GM23338 (cell line): ENCODE results near the gene TMEM252. TPM values are rescaled to one million over a fixed set of nuclear protein-coding genes. Genes with fewer than 3 reads are reported as not detected.

Experiments used
- ATAC-seq: fragments of 200-7000 bp; cut with Tn5 transposase; 3 replicates; pipeline ENCODE4 v1.9.1; 2020
- DNase-seq: peaks from one replicate; pipeline ENCODE4 v3.0.0-alpha.2; 2015; ENCODE audit warnings: low spot score
- H2AFZ ChIP-seq: fragments of 200-600 bp; sonication (generic); 2 replicates; pipeline ENCODE4 v1.8.0; 2016; ENCODE audit warnings: antibody characterized with exemption, mild to moderate bottlenecking, moderate library complexity
- H3F3A ChIP-seq: fragments of 200-600 bp; sonication (generic); replicated peaks from 2 replicates; pipeline ENCODE4 v1.8.0; 2017; ENCODE audit warnings: antibody characterized with exemption, mixed run types, low read depth
- H3K27ac ChIP-seq: fragments of 200-600 bp; sonication (generic); 2 replicates; pipeline ENCODE4 v1.6.1; 2016; ENCODE audit warnings: low read depth
- H3K27me3 ChIP-seq: fragments of 200-600 bp; sonication (generic); 2 replicates; pipeline ENCODE4 v1.8.0; 2016; ENCODE audit warnings: mild to moderate bottlenecking, mixed run types, moderate library complexity; ENCODE audit not compliant: insufficient read depth
- H3K36me3 ChIP-seq: fragments of 200-600 bp; sonication (generic); 2 replicates; pipeline ENCODE4 v1.8.0; 2016; ENCODE audit warnings: mild to moderate bottlenecking; ENCODE audit not compliant: insufficient read depth
- H3K4me1 ChIP-seq: fragments of 200-600 bp; sonication (generic); 2 replicates; pipeline ENCODE4 v1.8.0; 2016; ENCODE audit warnings: mild to moderate bottlenecking, moderate library complexity; ENCODE audit not compliant: insufficient read depth
- H3K4me2 ChIP-seq: fragments of 200-600 bp; sonication (generic); 2 replicates; pipeline ENCODE4 v1.7.1; 2017; ENCODE audit warnings: mixed run types
- H3K4me3 ChIP-seq: fragments of 200-600 bp; sonication (generic); 2 replicates; pipeline ENCODE4 v1.6.1; 2016; ENCODE audit warnings: mixed run types
- H3K79me2 ChIP-seq: fragments of 200-600 bp; sonication (generic); replicated peaks from 2 replicates; pipeline ENCODE4 v1.8.0; 2017; ENCODE audit warnings: mild to moderate bottlenecking; ENCODE audit not compliant: insufficient read depth
- H3K9me2 ChIP-seq: fragments of 200-600 bp; sonication (generic); 2 replicates; pipeline ENCODE4 v1.8.0; 2017; ENCODE audit not compliant: insufficient read depth
- H4K20me1 ChIP-seq: fragments of 200-600 bp; sonication (generic); replicated peaks from 2 replicates; pipeline ENCODE4 v1.8.0; 2017; ENCODE audit warnings: mild to moderate bottlenecking; ENCODE audit not compliant: insufficient read depth
- H3K27ac Mint-ChIP-seq: 2 replicates; pipeline ENCODE4 v1.8.0; 2020; ENCODE audit warnings: inconsistent platforms, mild to moderate bottlenecking, moderate library complexity, mixed read lengths
- H3K27me3 Mint-ChIP-seq: 3 replicates; pipeline ENCODE4 v1.8.0; 2022; ENCODE audit warnings: low read depth, mild to moderate bottlenecking, moderate library complexity, mixed read lengths, inconsistent platforms; ENCODE audit not compliant: insufficient read depth, poor library complexity
- H3K36me3 Mint-ChIP-seq: 3 replicates; pipeline ENCODE4 v1.8.0; 2021; ENCODE audit warnings: low read depth, mild to moderate bottlenecking, inconsistent platforms, moderate library complexity, mixed read lengths
- H3K4me1 Mint-ChIP-seq: 3 replicates; pipeline ENCODE4 v1.8.0; 2020; ENCODE audit warnings: mild to moderate bottlenecking, inconsistent platforms, mixed read lengths
- H3K4me3 Mint-ChIP-seq: 3 replicates; pipeline ENCODE4 v1.8.0; 2021; ENCODE audit warnings: moderate library complexity, mild to moderate bottlenecking, inconsistent platforms, mixed read lengths
- H3K9me3 Mint-ChIP-seq: 3 replicates; pipeline ENCODE4 v1.8.0; 2020; ENCODE audit warnings: moderate library complexity, mild to moderate bottlenecking, inconsistent platforms, mixed read lengths
- CREB1 ChIP-seq: fragments of 250-450 bp; sonication (Bioruptor Pico); IDR thresholded peaks from 2 replicates; pipeline ENCODE4 v1.5.0; 2020; ENCODE audit warnings: low read depth, mild to moderate bottlenecking, moderate library complexity
- POLR2AphosphoS5 ChIP-seq: IDR thresholded peaks from 2 replicates; pipeline ENCODE4 v1.6.1; 2016; ENCODE audit warnings: antibody characterized with exemption, low read depth
- STAT1 ChIP-seq: IDR thresholded peaks from one replicate; pipeline ENCODE4 v1.6.1; 2016; ENCODE audit warnings: antibody characterized with exemption; ENCODE audit not compliant: unreplicated experiment
- ZNF114 ChIP-seq: fragments of 250-450 bp; sonication (Bioruptor Pico); IDR thresholded peaks from 2 replicates; pipeline ENCODE4 v1.5.0; 2020; ENCODE audit warnings: mild to moderate bottlenecking, moderate library complexity
- polyA plus RNA-seq: library from polyadenylated mRNA; unstranded; fragments of >200 nt; fragmentation: Nextera tagmentation; extraction: Ambion mirVana; gene quantifications from 2 replicates; pipeline ENCODE4 v1.2.1, GENCODE V29; 2016
- total RNA-seq: library from RNA; depleted of rRNA; stranded (reverse); fragments of >200 nt; shearing (Covaris generic); gene quantifications from 2 replicates; pipeline ENCODE4 v1.2.3, GENCODE V29; 2014
- TF ChIP-seq, protein P1 (sequence below): fragments of 250-450 bp; sonication (Bioruptor Pico); IDR thresholded peaks from 2 replicates; pipeline ENCODE4 v1.5.0; 2020; ENCODE audit warnings: mild to moderate bottlenecking, moderate library complexity
- TF ChIP-seq, protein P2 (sequence below), 2 experiments: fragments of 200-600 bp in 1 of 2; sonication (generic) in 1 of 2; conservative IDR thresholded peaks; 2 replicates each; pipeline versions ENCODE4 v1.5.1 to v1.6.1; 2016 to 2017; ENCODE audit warnings: antibody characterized with exemption in 2 of 2, low read depth in 2 of 2, mild to moderate bottlenecking in 2 of 2, moderate library complexity in 1 of 2

The TMEM252 gene
- total and polyA plus RNA-seq, 2 experiments from 2014 or later, result not detected

DNA sequence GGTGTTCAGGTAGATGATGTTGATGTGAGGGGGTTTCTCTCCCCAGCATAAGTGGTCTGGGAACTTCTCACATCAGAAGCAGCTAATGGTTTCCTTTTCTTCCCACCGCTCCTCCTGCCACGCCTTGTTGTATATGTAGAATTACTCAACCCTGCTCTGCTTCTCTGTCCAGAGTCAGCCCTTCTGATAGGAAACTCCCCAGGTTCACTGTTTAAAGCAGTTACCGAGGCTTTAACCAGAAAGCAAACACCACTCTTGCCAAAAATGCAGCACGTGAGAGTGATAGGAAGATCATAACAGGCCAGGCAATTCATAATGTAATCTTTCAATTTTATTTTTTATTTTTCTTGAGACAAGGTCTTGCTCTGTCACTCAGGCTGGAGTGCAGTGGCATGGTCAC lies 10.5 kb upstream of the TMEM252 start (continued):
- TF ChIP-seq, protein P1, sequence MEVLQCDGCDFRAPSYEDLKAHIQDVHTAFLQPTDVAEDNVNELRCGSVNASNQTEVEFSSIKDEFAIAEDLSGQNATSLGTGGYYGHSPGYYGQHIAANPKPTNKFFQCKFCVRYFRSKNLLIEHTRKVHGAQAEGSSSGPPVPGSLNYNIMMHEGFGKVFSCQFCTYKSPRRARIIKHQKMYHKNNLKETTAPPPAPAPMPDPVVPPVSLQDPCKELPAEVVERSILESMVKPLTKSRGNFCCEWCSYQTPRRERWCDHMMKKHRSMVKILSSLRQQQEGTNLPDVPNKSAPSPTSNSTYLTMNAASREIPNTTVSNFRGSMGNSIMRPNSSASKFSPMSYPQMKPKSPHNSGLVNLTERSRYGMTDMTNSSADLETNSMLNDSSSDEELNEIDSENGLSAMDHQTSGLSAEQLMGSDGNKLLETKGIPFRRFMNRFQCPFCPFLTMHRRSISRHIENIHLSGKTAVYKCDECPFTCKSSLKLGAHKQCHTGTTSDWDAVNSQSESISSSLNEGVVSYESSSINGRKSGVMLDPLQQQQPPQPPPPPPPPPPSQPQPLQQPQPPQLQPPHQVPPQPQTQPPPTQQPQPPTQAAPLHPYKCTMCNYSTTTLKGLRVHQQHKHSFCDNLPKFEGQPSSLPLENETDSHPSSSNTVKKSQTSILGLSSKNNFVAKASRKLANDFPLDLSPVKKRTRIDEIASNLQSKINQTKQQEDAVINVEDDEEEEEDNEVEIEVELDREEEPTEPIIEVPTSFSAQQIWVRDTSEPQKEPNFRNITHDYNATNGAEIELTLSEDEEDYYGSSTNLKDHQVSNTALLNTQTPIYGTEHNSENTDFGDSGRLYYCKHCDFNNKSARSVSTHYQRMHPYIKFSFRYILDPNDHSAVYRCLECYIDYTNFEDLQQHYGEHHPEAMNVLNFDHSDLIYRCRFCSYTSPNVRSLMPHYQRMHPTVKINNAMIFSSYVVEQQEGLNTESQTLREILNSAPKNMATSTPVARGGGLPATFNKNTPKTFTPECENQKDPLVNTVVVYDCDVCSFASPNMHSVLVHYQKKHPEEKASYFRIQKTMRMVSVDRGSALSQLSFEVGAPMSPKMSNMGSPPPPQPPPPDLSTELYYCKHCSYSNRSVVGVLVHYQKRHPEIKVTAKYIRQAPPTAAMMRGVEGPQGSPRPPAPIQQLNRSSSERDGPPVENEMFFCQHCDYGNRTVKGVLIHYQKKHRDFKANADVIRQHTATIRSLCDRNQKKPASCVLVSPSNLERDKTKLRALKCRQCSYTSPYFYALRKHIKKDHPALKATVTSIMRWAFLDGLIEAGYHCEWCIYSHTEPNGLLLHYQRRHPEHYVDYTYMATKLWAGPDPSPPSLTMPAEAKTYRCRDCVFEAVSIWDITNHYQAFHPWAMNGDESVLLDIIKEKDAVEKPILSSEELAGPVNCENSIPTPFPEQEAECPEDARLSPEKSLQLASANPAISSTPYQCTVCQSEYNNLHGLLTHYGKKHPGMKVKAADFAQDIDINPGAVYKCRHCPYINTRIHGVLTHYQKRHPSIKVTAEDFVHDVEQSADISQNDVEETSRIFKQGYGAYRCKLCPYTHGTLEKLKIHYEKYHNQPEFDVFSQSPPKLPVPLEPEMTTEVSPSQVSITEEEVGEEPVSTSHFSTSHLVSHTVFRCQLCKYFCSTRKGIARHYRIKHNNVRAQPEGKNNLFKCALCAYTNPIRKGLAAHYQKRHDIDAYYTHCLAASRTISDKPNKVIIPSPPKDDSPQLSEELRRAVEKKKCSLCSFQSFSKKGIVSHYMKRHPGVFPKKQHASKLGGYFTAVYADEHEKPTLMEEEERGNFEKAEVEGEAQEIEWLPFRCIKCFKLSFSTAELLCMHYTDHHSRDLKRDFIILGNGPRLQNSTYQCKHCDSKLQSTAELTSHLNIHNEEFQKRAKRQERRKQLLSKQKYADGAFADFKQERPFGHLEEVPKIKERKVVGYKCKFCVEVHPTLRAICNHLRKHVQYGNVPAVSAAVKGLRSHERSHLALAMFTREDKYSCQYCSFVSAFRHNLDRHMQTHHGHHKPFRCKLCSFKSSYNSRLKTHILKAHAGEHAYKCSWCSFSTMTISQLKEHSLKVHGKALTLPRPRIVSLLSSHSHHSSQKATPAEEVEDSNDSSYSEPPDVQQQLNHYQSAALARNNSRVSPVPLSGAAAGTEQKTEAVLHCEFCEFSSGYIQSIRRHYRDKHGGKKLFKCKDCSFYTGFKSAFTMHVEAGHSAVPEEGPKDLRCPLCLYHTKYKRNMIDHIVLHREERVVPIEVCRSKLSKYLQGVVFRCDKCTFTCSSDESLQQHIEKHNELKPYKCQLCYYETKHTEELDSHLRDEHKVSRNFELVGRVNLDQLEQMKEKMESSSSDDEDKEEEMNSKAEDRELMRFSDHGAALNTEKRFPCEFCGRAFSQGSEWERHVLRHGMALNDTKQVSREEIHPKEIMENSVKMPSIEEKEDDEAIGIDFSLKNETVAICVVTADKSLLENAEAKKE (CRISPR knock-in tag), result no peak
- TF ChIP-seq, protein P2, sequence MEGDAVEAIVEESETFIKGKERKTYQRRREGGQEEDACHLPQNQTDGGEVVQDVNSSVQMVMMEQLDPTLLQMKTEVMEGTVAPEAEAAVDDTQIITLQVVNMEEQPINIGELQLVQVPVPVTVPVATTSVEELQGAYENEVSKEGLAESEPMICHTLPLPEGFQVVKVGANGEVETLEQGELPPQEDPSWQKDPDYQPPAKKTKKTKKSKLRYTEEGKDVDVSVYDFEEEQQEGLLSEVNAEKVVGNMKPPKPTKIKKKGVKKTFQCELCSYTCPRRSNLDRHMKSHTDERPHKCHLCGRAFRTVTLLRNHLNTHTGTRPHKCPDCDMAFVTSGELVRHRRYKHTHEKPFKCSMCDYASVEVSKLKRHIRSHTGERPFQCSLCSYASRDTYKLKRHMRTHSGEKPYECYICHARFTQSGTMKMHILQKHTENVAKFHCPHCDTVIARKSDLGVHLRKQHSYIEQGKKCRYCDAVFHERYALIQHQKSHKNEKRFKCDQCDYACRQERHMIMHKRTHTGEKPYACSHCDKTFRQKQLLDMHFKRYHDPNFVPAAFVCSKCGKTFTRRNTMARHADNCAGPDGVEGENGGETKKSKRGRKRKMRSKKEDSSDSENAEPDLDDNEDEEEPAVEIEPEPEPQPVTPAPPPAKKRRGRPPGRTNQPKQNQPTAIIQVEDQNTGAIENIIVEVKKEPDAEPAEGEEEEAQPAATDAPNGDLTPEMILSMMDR (conservative IDR thresholded peaks at IDR 0.05; ENCODE audit: low read depth in 2 of 2), result no peak
- TF ChIP-seq STAT1 (no peak), POLR2AphosphoS5 (no peak)

DNA sequence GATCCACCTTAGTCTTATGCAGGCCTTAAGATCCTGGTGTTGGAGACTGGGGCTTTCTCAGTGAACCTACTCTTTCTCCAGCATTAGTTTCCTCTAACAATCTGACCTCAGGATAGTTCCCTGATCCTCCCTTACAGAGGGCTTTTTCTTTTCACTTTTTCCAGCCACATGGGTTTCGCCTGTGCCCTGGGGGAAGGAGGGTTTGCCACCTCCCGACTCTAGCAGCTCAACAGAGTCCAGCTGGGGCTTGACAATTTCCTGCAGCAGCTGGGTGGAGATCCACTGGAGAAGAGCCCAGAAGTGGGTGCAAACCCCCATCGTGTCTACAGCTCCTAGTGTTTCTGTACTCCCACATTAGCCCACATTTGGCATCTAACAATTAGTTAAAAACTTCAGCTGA lies 7.6 kb upstream of the TMEM252 start:
- Mint-ChIP-seq H3K4me3 (no peak overlapping the region), H3K9me3 (no peaks in the 10 kb centered on the region), H3K27me3 (peaks cover 5% of the 10 kb centered on the region), H3K27ac (no peak overlapping the region), H3K4me1 (no peaks in the 10 kb centered on the region), H3K36me3 (no peaks in the 10 kb centered on the region)
- no peaks in the 10 kb centered on the region for H3K9me2 ChIP-seq
- no peak for DNase-seq
- H3K27ac ChIP-seq, result no peak overlapping the region
- H3K4me1 ChIP-seq, result no peaks in the 10 kb centered on the region
- no peaks in the 10 kb centered on the region for H3K36me3 ChIP-seq
- H4K20me1 ChIP-seq, result no peaks in the 10 kb centered on the region
- H3K79me2 ChIP-seq, result no peaks in the 10 kb centered on the region
- H2AFZ ChIP-seq, result no peak overlapping the region
- H3K27me3 ChIP-seq, result peaks cover 8% of the 10 kb centered on the region
- H3F3A ChIP-seq, result no peaks in the 10 kb centered on the region
- no peak overlapping the region for H3K4me2 ChIP-seq
- H3K4me3 ChIP-seq, result no peak overlapping the region
- no peak for ATAC-seq
- TF ChIP-seq, protein P2 (conservative IDR thresholded peaks at IDR 0.05; ENCODE audit: low read depth in 2 of 2), result no peak
- TF ChIP-seq CREB1 (no peak), ZNF114 (no peak), POLR2AphosphoS5 (no peak)
